K562 (cell line): Measurements from ENCODE around the gene THAP2. TPM values are rescaled to one million over a fixed set of nuclear protein-coding genes. Genes with fewer than 3 reads are reported as not detected.

Experiments
- ATF7 ChIP-seq: fragments of 450-650 bp; IDR thresholded peaks from 2 replicates; pipeline ENCODE4 v1.7.1; 2014; ENCODE audit warnings: mild to moderate bottlenecking, moderate library complexity
- FIP1L1 ChIP-seq: fragments of 200-400 bp; formaldehyde crosslinking; IDR thresholded peaks from 2 replicates; pipeline ENCODE4 v1.6.1; 2018; ENCODE audit warnings: mild to moderate bottlenecking, low read depth, low read length; ENCODE audit not compliant: poor library complexity, severe bottlenecking
- NONO ChIP-seq, 2 experiments: fragments of 200-400 bp in 1 of 2; fragments of 450-650 bp in 1 of 2; formaldehyde crosslinking in 1 of 2; IDR thresholded peaks; 2 replicates each; pipeline ENCODE4 v1.6.1; 2017; ENCODE audit warnings: low read depth in 2 of 2, mild to moderate bottlenecking in 2 of 2, moderate library complexity in 2 of 2, low read length in 1 of 2
- RREB1 ChIP-seq: fragments of 250-450 bp; sonication (Bioruptor Pico); IDR thresholded peaks from 2 replicates; pipeline ENCODE4 v1.4.0; 2020
- ZNF263 ChIP-seq: sonication (generic); formaldehyde crosslinking; IDR thresholded peaks from 2 replicates; pipeline ENCODE4 v1.8.0; 2022; ENCODE audit warnings: mild to moderate bottlenecking, missing genetic modification reagents, borderline replicate concordance
- ZNF644 ChIP-seq: fragments of 200-800 bp; sonication (Bioruptor generic); IDR thresholded peaks from 2 replicates; pipeline ENCODE4 v1.6.1; 2016; ENCODE audit warnings: low read depth, missing genetic modification characterization, missing compliant biosample characterization
- polyA plus RNA-seq, 8 experiments: library from polyadenylated mRNA; depleted of rRNA in 4 of 8; stranded (reverse) in 5 of 8; unstranded in 3 of 8; fragments of >200 nt; fragmentation: Nextera tagmentation in 2 of 8; fragmentation: Illumina TruSeq in 1 of 8; extraction: Ambion mirVana in 2 of 8; extraction: Trizol in 1 of 8; gene quantifications; 2 replicates each; pipeline versions ENCODE4 v1.2.1 to v1.2.3, GENCODE V29; 2011 to 2014; ENCODE audit warnings: inconsistent platforms in 1 of 8, missing spikeins in 1 of 8
- total RNA-seq, 7 experiments: library from RNA; depleted of rRNA in 6 of 7; stranded (reverse); fragments of >200 nt in 6 of 7; fragmentation: Illumina TruSeq in 2 of 7; extraction: Trizol in 2 of 7; gene quantifications; 2 replicates each; pipeline versions ENCODE4 v1.2.1 to v1.2.3, GENCODE V29; 2011 to 2021; ENCODE audit warnings: low replicate concordance in 1 of 7
- TF ChIP-seq, protein P1 (sequence below): sonication (generic); formaldehyde crosslinking; IDR thresholded peaks from 2 replicates; pipeline ENCODE4 v1.8.0; 2022; ENCODE audit warnings: missing genetic modification reagents, mild to moderate bottlenecking, borderline replicate concordance
- TF ChIP-seq, protein P2 (sequence below): sonication (generic); formaldehyde crosslinking; IDR thresholded peaks from 2 replicates; pipeline ENCODE4 v1.8.1; 2023; ENCODE audit warnings: mild to moderate bottlenecking, missing genetic modification reagents

THAP2 gene
- total and polyA plus RNA-seq, 9 of the 15 experiments (the other 6 are each of a cell fraction or from before 2014, with no cell fraction given) = 1.8 to 18.9 (median 7.3) TPM

DNA sequence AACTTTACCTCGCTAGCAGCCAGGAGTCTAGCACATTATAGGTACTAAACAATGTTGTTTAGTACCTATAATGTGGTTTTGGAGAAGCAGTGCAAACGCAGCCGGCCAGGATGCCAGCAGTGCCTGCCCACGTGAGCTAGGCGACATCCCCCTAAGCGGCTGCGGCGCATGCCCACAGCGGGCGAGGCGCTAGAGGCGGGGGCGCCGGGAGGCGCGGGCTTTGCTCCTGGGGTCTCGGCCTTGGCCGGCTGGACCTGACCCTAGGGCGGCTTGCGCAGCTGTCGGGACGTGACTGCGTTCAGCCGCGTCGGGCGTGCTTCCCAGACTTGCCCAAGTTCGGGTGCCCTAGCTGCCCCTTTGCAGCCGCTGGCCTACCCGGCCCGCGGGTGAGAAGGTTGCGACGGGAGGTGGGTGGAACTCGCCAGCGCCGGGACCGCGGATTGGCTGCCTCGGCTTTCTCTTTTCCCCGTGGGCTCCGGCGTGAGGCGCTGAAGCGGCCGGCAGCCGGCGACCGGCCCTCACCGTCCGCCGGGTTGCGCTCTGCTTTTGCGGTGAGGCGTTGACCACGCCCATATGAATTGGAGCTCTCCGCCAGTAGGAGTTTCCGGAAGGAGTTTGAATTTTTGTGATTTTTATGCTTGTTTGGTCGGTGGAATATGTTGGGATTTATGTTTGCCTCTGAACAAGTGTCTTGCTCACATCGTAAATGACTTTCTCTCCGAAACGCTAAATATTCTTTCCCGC is 22.0 kb downstream of the THAP2 start, which contains the start of gene TMEM19 (continued):
- peak; percentile 73; the same call in 1 of the 2 replicates for TF ChIP-seq RREB1
- peak; percentile 66 for TF ChIP-seq FIP1L1
- TF ChIP-seq, protein P1, sequence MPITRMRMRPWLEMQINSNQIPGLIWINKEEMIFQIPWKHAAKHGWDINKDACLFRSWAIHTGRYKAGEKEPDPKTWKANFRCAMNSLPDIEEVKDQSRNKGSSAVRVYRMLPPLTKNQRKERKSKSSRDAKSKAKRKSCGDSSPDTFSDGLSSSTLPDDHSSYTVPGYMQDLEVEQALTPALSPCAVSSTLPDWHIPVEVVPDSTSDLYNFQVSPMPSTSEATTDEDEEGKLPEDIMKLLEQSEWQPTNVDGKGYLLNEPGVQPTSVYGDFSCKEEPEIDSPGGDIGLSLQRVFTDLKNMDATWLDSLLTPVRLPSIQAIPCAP = 0 out of 2 replicates have a peak, but pooled peaks have one; percentile 30
- no peak for TF ChIP-seq ZNF644 (tag)
- TF ChIP-seq ATF7 = peak; percentile 74; the same call in 1 of the 2 replicates
- TF ChIP-seq NONO (IDR thresholded peaks at IDR 0.05; ENCODE audit: low read depth in 2 of 2, low read length in 1 of 2) = peak in 1 of 2 experiments; percentile 23; a peak in 1 of 4 replicates
- TF ChIP-seq ZNF263 (CRISPR knock-in tag) = no peak; the same call in 1 of the 2 replicates
- TF ChIP-seq, protein P2, sequence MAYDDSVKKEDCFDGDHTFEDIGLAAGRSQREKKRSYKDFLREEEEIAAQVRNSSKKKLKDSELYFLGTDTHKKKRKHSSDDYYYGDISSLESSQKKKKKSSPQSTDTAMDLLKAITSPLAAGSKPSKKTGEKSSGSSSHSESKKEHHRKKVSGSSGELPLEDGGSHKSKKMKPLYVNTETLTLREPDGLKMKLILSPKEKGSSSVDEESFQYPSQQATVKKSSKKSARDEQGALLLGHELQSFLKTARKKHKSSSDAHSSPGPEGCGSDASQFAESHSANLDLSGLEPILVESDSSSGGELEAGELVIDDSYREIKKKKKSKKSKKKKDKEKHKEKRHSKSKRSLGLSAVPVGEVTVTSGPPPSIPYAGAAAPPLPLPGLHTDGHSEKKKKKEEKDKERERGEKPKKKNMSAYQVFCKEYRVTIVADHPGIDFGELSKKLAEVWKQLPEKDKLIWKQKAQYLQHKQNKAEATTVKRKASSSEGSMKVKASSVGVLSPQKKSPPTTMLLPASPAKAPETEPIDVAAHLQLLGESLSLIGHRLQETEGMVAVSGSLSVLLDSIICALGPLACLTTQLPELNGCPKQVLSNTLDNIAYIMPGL (CRISPR knock-in tag) = peak; percentile 36; the same call in 1 of the 2 replicates
